GM19463 (cell line): ENCODE results near the gene FUT3.

ENCODE experiments used
- ATAC-seq: cut with Tn5 transposase; IDR thresholded peaks from one replicate; pipeline ENCODE4 v1.9.1; 2021; ENCODE audit warnings: mild to moderate bottlenecking, moderate library complexity; ENCODE audit not compliant: unreplicated experiment

Gene FUT3

GRCh38 chr19:5826531-5827341, 24.5 kb downstream of the FUT3 start:
- no peak for ATAC-seq

- ATAC-seq: no peak
These were observed 26.1 kb downstream of the FUT3 start for GRCh38 chr19:5825178-5825577.

- ATAC-seq: no peak
These were observed 26.5 kb downstream of the FUT3 start for GRCh38 chr19:5824751-5825150.

GRCh38 chr19:5823579-5824281, 27.5 kb downstream of the FUT3 start:
- no peak for ATAC-seq

GRCh38 chr19:5822181-5822844, 28.9 kb downstream of the FUT3 start:
- no peak for ATAC-seq

- no peak for ATAC-seq
These were observed 29.6 kb downstream of the FUT3 start for GRCh38 chr19:5821521-5822180.

- ATAC-seq: no peak
These were observed 30.5 kb downstream of the FUT3 start for GRCh38 chr19:5820785-5821184.

- no peak for ATAC-seq
These were observed 32.7 kb downstream of the FUT3 start for GRCh38 chr19:5818594-5818993.

GRCh38 chr19:5817218-5817617, 34.0 kb downstream of the FUT3 start:
- ATAC-seq: no peak

GRCh38 chr19:5814852-5815246, 36.4 kb downstream of the FUT3 start:
- ATAC-seq: no peak

- ATAC-seq: no peak
These were observed 37.0 kb downstream of the FUT3 start for GRCh38 chr19:5814123-5814851.

GRCh38 chr19:5811117-5811516, 40.1 kb downstream of the FUT3 start:
- ATAC-seq: no peak

GRCh38 chr19:5809469-5809868, 41.8 kb downstream of the FUT3 start:
- ATAC-seq: no peak

GRCh38 chr19:5809053-5809452, 42.2 kb downstream of the FUT3 start:
- ATAC-seq: no peak

GRCh38 chr19:5808120-5808816, 43.0 kb downstream of the FUT3 start:
- ATAC-seq: no peak

GRCh38 chr19:5806905-5807304, 44.3 kb downstream of the FUT3 start:
- no peak for ATAC-seq

GRCh38 chr19:5806133-5806489, 45.1 kb downstream of the FUT3 start:
- ATAC-seq: no peak

- no peak for ATAC-seq
These were observed 45.7 kb downstream of the FUT3 start for GRCh38 chr19:5805462-5806132.
